GM18873 (cell line): ENCODE results near the gene VDR.
A peak's percentile ranks its signal among the peaks of the same experiment; 100 is the strongest.

ENCODE experiments used
- ATAC-seq: cut with Tn5 transposase; IDR thresholded peaks from one replicate; pipeline ENCODE4 v1.9.1; 2021; ENCODE audit warnings: mild to moderate bottlenecking, moderate library complexity, moderate number of reproducible peaks; ENCODE audit not compliant: unreplicated experiment, low FRiP score

VDR gene

DNA sequence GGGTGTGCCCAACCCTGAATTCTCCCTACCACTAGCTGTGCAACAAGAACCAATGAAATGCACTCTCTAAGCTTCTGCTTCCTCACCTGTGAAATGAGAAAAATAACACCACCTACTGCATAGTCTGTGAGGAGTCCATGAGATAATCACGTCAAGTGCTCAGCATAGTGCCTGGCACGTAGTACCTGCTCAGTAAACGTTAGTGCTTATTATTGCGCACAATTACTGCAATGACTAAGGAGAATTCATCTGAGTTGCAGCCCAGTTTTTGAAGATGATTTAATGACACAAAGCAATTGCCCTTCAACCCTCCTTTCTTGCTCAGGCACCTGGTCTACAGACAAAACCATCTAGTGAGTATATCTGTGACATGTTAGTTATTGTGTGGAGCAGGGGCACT lies 8.8 kb downstream of the VDR start:
- ATAC-seq: no peak

DNA sequence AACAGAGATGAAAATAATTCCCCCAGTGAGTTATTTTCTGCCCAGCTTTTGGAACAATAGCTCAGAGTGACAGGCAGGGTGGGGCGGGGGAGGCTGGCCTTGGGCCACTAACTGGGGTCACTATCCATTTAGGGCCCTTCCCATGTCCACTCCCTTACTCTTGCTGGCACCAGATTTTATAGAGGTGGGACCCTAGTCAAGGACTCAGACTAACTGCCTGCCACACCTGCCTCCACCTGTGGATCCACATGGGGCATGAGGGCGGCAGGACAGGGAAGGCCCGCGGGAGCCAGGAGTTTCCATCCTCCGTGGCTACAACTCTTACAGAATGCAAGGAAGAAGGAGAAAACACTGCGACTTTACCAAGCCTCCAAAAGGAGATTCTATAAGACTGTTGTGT lies 10.1 kb downstream of the VDR start:
- no peak for ATAC-seq

GRCh38 chr12:47894068-47894467 lies 10.7 kb downstream of the VDR start:
- ATAC-seq: peak; percentile 61

- no peak for ATAC-seq
Measured at GRCh38 chr12:47892819-47893218, 12.0 kb downstream of the VDR start.

- no peak for ATAC-seq
Measured at GRCh38 chr12:47891356-47891755, 13.4 kb downstream of the VDR start.

- peak; percentile 40 for ATAC-seq
Measured at GRCh38 chr12:47889040-47889439, 15.8 kb downstream of the VDR start.

DNA sequence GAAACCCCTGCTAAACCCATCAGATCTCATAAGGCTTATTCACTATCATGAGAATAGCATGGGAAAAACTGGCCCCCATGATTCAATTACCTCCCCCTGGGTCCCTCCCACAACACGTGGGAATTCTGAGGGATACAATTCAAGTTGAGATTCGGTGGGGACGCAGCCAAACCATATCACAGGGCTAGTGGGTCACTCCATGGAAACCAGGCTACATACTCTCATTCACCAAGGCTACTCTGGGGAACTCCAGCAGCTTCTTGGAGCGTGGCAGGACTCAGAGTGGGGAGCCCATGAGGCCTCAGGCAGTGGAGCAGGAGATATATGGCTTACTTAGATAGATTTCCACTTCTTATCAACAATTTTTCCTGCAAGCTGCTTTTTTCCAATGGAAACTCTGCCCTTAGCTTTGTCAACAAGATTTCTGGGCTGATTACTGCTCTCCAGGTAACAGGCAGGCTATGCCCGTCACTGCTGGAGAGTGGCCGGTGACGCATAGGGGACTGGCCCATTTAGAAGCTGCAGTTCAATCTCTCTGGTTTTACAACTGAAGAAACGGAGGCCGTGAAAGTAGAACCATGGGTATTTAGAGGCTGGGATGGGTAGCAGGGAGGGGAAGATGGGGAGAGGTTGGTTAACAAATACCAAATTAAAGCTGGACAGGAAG lies 16.5 kb downstream of the VDR start:
- no peak for ATAC-seq

- no peak for ATAC-seq
Measured at GRCh38 chr12:47887529-47887928, 17.3 kb downstream of the VDR start.

DNA sequence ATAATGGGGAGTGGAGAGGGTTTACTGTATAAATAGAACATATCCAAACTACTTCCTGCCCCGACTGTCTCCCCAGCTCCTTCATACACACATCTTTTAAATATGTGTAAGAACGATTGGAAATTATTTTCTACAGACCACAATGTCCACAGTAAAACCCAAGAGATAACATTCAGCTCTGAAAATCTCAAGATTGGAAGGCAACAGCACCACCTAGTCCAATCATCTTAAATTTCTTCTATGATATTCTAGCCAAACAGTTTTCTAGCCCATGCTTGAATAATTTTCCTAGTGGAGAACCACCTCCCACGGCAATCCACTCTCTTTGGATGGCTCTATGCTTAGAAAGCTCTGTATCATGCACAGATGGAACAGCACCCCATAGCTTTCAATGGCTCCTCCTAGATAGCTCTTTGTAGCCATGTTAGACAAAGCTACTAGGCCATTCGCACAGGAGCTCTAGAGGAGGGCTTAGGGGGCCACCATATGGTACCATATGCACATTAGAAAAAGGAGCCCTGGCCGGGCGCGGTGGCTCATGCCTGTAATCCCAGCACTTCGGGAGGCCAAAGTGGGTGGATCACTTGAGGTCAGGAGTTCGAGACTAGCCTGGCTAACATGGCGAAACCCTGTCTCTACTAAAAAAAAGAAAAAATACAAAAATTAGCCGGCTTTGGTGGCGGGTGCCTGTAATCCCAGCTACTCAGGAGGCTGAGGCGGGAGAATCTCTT lies 18.1 kb downstream of the VDR start:
- no peak for ATAC-seq

GRCh38 chr12:47885566-47885965 lies 19.2 kb downstream of the VDR start:
- no peak for ATAC-seq

DNA sequence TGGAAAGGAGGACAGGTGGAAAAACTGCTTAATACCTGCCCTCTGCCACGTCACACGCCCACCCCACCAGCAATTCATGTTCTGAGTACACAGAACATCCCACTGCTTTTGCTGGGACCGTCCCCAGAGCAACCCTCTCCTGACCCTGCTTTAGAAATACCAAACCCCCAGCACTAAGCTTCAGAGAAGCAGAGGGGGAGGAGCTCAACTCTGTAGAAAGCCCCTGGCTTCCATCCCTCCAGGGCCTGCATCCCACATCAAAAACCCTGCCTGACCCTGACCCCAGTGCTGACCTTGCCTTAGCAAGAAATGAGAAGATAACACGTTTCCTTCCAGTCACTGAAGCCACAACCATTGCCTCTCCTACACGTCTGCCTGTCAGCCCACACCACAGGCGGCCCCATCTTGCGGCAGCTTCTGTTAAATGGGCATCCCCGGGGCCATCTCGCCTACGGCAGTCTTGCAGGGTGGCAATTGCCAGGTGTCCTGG lies 19.7 kb downstream of the VDR start:
- peak; percentile 59 for ATAC-seq

DNA sequence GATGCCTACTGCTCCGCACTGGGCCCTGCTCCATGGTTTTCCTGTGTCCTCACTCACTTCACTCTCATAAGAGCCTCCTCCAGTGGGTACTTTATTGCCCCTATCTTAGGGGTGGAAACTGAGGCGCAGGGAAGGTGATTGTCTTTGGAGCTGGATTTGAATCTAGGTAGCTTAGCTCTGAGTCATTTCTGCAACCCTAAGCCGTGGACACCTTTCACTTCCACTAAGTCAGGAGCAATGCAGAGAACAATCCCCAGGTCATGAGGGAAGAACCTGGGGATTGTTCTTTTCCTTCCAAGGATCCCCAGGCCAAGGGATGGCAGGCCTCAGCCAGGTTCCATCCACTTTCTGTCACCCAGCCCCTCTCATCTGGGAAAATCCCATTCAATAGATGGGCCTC lies 20.3 kb downstream of the VDR start:
- no peak for ATAC-seq

DNA sequence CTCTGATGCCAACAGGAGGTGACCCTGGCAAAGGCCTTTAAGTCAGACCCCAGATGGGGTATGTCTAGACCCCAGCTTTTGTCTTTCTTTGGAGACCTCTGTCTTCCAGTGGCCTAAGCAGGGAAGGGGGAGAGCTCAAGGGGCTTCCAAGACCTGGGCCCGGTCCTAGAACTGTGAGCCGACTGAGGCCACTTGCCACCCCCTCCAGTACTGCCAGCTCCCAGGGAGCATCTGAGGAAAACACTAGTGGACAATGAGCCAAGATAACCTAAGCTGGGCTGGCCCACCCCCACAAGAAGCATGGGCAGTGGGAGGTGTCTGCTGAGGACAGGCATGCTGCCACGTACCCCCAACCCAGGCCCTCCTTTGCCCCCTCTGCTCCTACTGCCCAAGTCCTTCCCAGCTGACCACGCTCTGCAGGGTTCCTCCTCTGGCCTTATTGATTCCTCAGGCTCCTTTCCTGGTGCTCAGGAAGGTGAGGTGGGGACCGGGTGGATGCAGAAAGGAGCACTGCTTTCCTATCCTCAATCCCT lies 21.1 kb downstream of the VDR start:
- no peak for ATAC-seq

- ATAC-seq: peak; percentile 74
Measured at GRCh38 chr12:47882781-47883546, 21.8 kb downstream of the VDR start.

- ATAC-seq: no peak
Measured at GRCh38 chr12:47881826-47882427, 22.9 kb downstream of the VDR start.

DNA sequence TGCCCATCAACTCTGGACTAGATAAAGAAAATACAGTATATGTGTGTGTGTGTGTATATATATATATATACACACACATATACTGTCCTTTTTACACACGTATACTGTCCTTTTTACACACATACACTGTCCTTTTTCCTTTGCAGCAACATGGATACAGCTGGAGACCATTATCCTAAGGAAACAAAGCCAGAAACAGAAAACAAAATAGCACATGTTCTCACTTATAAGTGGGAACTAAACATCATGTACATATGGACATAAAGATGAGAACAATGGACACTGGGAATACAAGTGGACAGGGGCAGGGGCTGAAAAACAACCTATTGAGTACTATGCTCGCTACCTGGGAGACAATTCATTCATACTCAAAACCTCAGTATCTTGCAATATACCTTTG lies 23.7 kb downstream of the VDR start:
- no peak for ATAC-seq

DNA sequence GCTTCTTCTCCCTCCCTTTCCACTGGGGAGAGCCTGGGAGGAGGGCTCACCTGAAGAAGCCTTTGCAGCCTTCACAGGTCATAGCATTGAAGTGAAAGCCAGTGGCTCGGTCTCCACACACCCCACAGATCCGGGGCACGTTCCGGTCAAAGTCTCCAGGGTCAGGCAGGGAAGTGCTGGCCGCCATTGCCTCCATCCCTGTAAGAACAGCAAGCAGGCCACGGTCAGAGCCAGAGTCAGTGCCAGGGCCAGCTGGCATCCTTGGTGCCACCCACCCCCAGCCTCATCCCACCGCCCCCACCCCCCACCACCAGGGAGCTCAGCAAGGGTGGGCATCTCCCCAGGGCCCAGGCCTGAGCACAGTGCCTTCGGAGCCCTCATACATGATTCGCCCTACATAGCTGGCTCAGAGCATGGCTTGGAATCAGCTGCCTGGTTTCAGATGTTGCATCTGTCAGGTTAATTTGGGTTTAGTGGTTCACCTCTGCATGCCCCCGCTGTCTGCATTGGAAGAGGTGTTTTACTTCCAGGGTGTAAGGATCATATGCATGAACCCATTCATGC lies 25.8 kb downstream of the VDR start:
- no peak for ATAC-seq

DNA sequence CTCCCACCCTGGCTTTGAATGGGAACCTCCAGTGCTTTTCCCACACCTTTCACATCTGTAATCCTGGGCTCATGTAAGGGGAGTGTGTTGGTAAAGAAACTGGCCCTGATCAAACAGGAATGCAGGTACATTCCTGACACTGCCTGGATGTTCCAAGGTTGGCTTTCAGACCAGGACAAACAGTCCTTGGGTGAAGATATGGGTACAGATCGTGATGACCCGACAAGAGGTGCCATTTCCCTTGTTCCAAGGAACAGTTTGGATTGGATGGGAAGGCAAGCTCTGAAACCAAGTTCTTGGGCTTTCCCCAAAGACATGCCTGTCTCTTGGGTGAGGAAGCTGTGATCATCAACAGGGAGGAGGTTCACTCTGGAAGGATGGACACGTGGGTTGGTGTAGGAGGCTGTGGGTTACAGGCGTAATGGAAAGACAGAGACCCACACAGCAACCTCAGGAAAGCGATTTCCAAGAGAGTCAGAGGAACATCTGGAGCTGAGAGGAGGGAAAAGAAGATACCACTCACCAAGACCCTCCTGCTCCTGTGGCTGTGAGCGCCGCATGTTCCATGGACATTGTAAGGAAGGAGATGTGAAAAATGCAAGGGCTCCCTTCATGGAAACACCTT lies 26.4 kb downstream of the VDR start:
- no peak for ATAC-seq

GRCh38 chr12:47877081-47877480 lies 27.7 kb downstream of the VDR start:
- ATAC-seq: no peak

DNA sequence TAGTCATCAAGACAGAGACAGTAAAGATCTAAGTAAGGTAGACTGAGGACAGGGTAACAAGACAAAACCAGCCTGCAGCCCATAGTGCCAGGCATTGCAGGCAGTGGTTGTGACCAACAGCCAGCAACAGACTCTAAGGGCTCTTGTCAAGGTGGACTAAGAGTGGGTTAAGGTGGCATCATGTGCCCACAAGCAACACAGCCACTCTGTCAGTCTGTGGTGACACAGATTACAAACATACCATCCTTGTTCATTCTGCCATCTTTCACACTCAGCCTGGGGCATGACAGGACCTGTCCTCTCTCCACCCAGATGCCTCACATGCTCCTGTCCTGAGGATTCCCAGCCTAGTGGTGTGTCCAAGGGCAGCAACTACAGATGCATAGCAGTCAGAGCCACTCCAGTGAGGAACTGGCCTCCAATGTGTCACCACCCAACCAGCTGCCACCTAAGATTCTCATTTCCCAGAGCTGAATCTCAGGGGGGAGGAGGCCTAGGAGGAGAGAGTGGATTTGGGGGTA lies 28.3 kb downstream of the VDR start:
- ATAC-seq: no peak
